ENCODE data around the gene HAPLN3. TPM values are rescaled to one million over a fixed set of nuclear protein-coding genes. Genes with fewer than 3 reads are reported as not detected.
"Not testable (repeated sequence)": the region's sequence is repeated elsewhere in the genome, so short reads cannot be mapped to it uniquely, and the experiment has no call there.

Gene HAPLN3
- total RNA-seq, 6 experiments from 2014 or later: 0.12 to 1.2 (median 0.25) TPM; not detected in 1

DNA sequence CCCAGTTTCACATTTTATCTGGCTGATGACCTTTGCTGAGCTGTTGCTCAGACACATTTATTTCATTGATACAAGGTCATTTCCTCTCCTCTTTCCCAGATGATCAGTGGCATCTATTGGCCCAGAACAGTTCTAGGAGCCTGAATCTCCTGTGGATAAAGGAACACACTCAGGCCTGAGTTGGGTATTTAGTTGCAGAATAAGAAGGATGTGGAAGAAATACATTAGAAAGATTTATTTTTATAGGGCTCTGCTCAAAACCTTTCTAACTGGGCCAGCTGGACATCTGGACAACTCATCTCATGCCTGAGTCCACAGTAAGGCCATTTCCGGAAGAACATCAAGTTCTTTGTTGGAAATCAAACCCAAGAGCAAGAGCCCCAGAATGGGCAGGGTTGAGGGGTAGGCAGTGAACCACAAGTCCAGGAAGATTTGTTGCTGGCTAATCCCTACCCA, 37.6 kb upstream of the HAPLN3 start:
- DNase-seq (no peak), ATAC-seq (no peak)
- Histone ChIP-seq H3K9me3 (no peaks in the 10 kb centered on the region), H3K27ac (no peak overlapping the region), H3K27me3 (no peaks in the 10 kb centered on the region), H3K36me3 (no peaks in the 10 kb centered on the region), H3K4me1 (no peaks in the 10 kb centered on the region), H3K4me3 (no peak overlapping the region)
- no peak for TF ChIP-seq POLR2A (IDR thresholded peaks at IDR 0.05)
- TF ChIP-seq, protein P1, sequence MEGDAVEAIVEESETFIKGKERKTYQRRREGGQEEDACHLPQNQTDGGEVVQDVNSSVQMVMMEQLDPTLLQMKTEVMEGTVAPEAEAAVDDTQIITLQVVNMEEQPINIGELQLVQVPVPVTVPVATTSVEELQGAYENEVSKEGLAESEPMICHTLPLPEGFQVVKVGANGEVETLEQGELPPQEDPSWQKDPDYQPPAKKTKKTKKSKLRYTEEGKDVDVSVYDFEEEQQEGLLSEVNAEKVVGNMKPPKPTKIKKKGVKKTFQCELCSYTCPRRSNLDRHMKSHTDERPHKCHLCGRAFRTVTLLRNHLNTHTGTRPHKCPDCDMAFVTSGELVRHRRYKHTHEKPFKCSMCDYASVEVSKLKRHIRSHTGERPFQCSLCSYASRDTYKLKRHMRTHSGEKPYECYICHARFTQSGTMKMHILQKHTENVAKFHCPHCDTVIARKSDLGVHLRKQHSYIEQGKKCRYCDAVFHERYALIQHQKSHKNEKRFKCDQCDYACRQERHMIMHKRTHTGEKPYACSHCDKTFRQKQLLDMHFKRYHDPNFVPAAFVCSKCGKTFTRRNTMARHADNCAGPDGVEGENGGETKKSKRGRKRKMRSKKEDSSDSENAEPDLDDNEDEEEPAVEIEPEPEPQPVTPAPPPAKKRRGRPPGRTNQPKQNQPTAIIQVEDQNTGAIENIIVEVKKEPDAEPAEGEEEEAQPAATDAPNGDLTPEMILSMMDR (IDR thresholded peaks at IDR 0.05): no peak
- intact Hi-C loops (cut with DNase I): no loop called here
- 75% methylated on average over 1 of the region's 1 CpG for WGBS (ENCODE audit: insufficient coverage, low coverage, low lambda C conversion rate, missing lambda C conversion rate)

DNA sequence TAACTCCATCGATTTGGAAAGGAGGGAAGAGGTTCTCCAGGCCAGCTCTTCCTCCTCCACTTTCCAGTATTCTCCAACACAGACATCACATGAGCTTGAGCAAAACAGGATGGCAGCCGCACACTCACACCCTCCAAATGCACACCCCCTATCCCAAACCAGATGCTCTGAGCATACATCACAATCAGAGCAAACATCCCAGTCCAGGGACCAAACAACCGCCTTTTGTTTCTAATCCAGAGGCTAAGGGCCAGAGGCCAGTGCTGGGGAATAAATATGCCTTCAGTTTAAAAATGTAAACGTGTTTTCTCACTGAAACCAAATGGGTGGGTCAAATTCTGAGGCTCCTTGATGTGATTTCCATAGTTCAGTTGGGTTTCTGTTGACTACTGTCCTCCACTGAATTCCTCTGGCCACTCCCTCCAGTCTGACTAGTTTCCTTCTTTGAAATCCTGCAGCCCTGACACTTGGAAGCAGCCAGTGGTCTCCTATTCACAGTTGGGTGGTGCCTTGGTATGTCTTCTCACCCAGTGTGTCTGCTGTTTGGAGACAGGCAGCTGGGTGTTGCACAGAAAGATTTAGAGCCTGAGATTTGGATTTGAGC, 37.0 kb upstream of the HAPLN3 start:
- Histone ChIP-seq H3K27ac (no peak overlapping the region), H3K27me3 (no peaks in the 10 kb centered on the region), H3K36me3 (no peaks in the 10 kb centered on the region), H3K9me3 (no peaks in the 10 kb centered on the region), H3K4me3 (no peak overlapping the region), H3K4me1 (no peaks in the 10 kb centered on the region)
- intact Hi-C loops (cut with DNase I): no loop called here
- WGBS (ENCODE audit: insufficient coverage, low coverage, low lambda C conversion rate, missing lambda C conversion rate): 52% methylated on average over 3 of the region's 4 CpGs
- DNase-seq: no peak
- TF ChIP-seq, protein P1 (IDR thresholded peaks at IDR 0.05): no peak
- TF ChIP-seq POLR2A (IDR thresholded peaks at IDR 0.05): no peak
- no peak for ATAC-seq

DNA sequence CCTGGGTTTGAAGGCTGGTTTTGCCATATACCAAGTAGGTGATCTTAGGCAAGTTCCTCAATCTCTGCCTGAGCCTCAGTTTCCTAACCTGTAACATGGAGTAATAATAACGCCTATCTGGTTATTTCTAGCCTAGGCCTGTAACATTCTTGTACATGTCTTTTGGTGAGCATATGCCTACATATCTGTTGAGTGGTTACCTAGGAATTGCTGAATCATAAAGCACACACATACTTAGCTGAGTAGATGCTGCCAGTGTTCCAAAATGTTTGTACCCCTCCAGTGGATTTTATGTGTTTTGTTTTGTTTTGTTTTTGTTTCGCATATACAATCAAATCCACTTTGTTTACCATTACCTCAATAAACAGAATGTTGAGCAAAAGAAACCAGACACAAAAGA, 35.2 kb upstream of the HAPLN3 start:
- WGBS (ENCODE audit: insufficient coverage, low coverage, low lambda C conversion rate, missing lambda C conversion rate): 40% methylated on average over 1 of the region's 2 CpGs
- Histone ChIP-seq H3K4me3 (no peak overlapping the region), H3K36me3 (no peaks in the 10 kb centered on the region), H3K4me1 (no peaks in the 10 kb centered on the region), H3K27me3 (no peaks in the 10 kb centered on the region), H3K27ac (no peak overlapping the region), H3K9me3 (no peaks in the 10 kb centered on the region)
- intact Hi-C loops (cut with DNase I): no loop called here
- no peak for TF ChIP-seq POLR2A (IDR thresholded peaks at IDR 0.05)
- TF ChIP-seq, protein P1 (IDR thresholded peaks at IDR 0.05): no peak
- ATAC-seq (no peak), DNase-seq (no peak)

DNA sequence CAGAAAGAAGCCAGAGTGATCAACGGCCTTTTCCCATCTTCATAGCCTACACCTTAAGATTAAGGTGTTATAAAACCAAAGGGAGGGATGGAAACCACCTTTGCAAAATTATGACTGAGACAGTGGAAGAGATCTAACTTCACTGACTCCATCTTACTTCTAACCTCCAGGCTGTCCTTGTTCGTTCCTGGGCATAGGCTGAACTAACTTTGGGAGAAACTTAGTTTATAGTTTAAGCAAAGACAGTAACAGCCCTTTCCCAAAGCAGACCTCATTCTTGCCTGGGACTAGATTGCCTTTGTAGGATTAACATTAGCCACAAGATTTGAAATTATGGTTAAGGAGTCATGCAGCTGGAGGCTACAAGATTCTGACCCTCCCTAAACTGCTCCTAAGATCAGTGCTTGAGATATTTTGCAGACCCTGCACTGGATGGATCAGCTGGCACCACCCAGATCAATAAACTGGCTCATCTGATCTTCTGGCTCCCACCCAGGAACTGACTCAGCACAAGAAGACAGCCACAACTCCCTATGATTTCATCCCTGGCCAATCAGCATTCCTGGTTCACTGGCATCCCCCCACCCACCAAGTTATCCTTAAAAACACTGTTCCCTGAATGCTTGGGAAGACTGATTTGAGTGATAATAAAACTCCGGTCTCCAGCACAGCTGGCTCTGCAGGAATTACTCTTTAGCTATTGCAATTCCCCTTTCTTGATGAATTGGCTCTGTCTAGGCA, 34.2 kb upstream of the HAPLN3 start:
- WGBS (ENCODE audit: insufficient coverage, low coverage, low lambda C conversion rate, missing lambda C conversion rate): 59% methylated on average over 3 of the region's 3 CpGs
- intact Hi-C loops (cut with DNase I); ATAC-seq; H3K4me1 ChIP-seq; H3K36me3 ChIP-seq; DNase-seq; H3K27ac ChIP-seq; H3K9me3 ChIP-seq; H3K4me3 ChIP-seq; H3K27me3 ChIP-seq: not testable (repeated sequence)

DNA sequence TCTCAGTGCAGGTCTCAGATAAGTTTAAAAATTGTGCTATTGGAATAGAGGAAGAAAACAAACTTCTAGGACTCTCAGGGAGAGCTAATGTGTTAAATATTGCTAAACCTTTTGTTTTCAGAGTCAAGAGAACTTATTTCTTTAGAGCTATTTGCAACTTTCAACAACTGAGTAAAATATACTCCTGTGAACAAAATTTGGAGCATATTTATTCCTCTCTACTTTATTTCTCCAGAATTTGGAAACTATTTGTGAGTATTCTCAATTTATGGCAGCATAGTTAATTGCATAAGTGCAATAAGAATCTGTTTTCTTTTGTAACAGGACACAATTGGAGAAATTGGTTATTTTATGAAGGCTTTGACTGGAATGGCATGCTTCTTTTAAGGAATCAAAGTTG, 32.8 kb upstream of the HAPLN3 start:
- H3K36me3 ChIP-seq; H3K4me3 ChIP-seq; ATAC-seq; DNase-seq; H3K4me1 ChIP-seq; H3K27me3 ChIP-seq; intact Hi-C loops (cut with DNase I); H3K27ac ChIP-seq; H3K9me3 ChIP-seq: not testable (repeated sequence)

DNA sequence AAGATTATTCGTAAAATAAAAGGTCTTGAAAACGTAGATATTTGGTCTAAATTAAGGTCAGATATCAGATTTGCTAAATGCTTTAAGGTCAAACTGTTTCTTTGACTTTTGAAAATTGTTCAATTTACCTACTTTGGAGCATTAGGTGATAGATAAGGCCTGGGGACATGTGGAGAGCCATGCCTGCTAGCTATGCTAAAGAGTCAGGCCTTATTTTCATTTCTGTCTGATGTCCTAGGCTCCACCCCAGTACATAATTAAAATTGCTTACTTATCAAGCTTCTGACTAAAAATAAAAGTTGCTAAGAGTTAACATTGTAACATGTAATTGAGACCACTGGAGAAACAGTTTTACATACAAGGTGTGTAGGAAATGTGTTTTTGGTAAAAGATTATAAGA, 30.3 kb upstream of the HAPLN3 start:
- H3K4me3 ChIP-seq; H3K9me3 ChIP-seq; ATAC-seq; H3K36me3 ChIP-seq; H3K27me3 ChIP-seq; DNase-seq; H3K4me1 ChIP-seq; H3K27ac ChIP-seq; intact Hi-C loops (cut with DNase I): not testable (repeated sequence)
- 55% methylated on average over 2 of the region's 2 CpGs for WGBS (ENCODE audit: insufficient coverage, low coverage, low lambda C conversion rate, missing lambda C conversion rate)

DNA sequence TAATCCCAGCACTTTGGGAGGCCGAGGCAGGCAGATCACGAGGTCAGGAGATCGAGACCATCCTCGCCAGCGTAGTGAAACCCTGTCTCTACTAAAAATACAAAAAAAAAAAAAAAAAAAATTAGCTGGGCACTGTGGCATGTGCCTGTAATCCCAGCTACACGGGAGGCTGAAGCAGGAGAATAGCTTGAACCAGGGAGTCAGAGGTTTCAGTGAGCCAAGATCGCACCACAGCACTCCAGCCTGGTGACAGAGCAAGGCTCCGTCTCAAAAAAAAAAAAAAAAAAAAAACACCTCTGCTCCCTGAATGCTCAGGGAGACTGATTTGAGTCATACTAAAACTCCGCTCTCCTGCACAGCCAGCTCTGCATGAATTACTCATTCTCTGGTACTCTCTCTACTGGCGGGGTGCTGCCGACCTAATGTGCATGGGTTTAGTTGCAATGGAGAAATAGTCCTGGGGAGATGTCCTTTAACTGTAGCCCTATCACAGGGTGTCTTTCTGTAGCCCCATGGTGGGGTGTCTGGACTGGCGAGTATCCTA, 25.6 kb upstream of the HAPLN3 start:
- H3K36me3 ChIP-seq; ATAC-seq; H3K4me1 ChIP-seq; intact Hi-C loops (cut with DNase I); H3K9me3 ChIP-seq; H3K4me3 ChIP-seq; H3K27ac ChIP-seq; H3K27me3 ChIP-seq; DNase-seq: not testable (repeated sequence)
- 78% methylated on average over 5 of the region's 12 CpGs for WGBS (ENCODE audit: insufficient coverage, low coverage, low lambda C conversion rate, missing lambda C conversion rate)
